Uterus (tissue), 4 donors: ENCODE measurements around the gene KRT74. TPM values are rescaled to one million over a fixed set of nuclear protein-coding genes. Genes with fewer than 3 reads are reported as not detected.

ENCODE experiments used
- DNase-seq, 2 donors: peaks; one replicate each; pipeline ENCODE4 v3.0.0-alpha.2; 2019 to 2020
- H3K27ac ChIP-seq, 2 donors: fragments of 200-600 bp; sonication (generic); 1 replicate in 1 of 2; 2 replicates in 1 of 2; pipeline ENCODE4 v1.5.1; 2016 to 2018
- H3K27me3 ChIP-seq, 2 donors: fragments of 200-600 bp; sonication (generic); one replicate each; pipeline ENCODE4 v1.5.1; 2018 to 2019; ENCODE audit warnings: control low read depth in 1 of 2
- H3K36me3 ChIP-seq, 2 donors: fragments of 200-600 bp; sonication (generic); one replicate each; pipeline ENCODE4 v1.5.1; 2019; ENCODE audit warnings: control low read depth in 1 of 2
- H3K4me1 ChIP-seq, 2 donors: fragments of 200-600 bp; sonication (generic); one replicate each; pipeline ENCODE4 v1.5.1; 2018 to 2019; ENCODE audit warnings: control low read depth in 1 of 2
- H3K4me3 ChIP-seq, 2 donors: fragments of 200-600 bp; sonication (generic); 1 replicate in 1 of 2; 2 replicates in 1 of 2; pipeline ENCODE4 v1.5.1; 2018 to 2019; ENCODE audit warnings: mild to moderate bottlenecking in 1 of 2
- H3K9me3 ChIP-seq, 2 donors: fragments of 200-600 bp; sonication (generic); one replicate each; pipeline ENCODE4 v1.5.1; 2019; ENCODE audit warnings: control low read depth in 1 of 2
- POLR2A ChIP-seq, 2 donors: fragments of 450-650 bp; IDR thresholded peaks; one replicate each; pipeline ENCODE4 v1.6.1; 2016; ENCODE audit warnings: antibody characterized with exemption in 2 of 2, mild to moderate bottlenecking in 1 of 2, moderate library complexity in 1 of 2
- intact Hi-C: fragments of 100-400 bp; cut with DNase I; formaldehyde crosslinking; loops from one replicate; pipeline ENCODE4 v1.15.1; 2023; ENCODE audit warnings: low total_unique reads
- total RNA-seq, 4 donors: library from RNA; depleted of rRNA in 3 of 4; stranded (reverse); fragments of >200 nt in 3 of 4; gene quantifications; one replicate each; pipeline versions ENCODE4 v1.1.0 to v1.2.4, GENCODE V29; 2014 to 2023
- TF ChIP-seq, protein P1 (sequence below), 4 experiments: fragments of 200-600 bp in 2 of 4; fragments of 450-650 bp in 2 of 4; sonication (generic) in 2 of 4; IDR thresholded peaks; one replicate each; pipeline ENCODE4 v1.5.1; 2016 to 2019; ENCODE audit warnings: antibody characterized with exemption in 4 of 4, mild to moderate bottlenecking in 2 of 4, moderate library complexity in 1 of 4
- donor health status: DM: yes; HTN: yes; CAD: no.

KRT74 gene
- total RNA-seq, 4 donors from 2014 or later: not detected

- no peak overlapping the region for H3K4me3 ChIP-seq
- no peak for DNase-seq
- no peak overlapping the region for H3K27ac ChIP-seq
- no peaks in the 10 kb centered on the region for H3K9me3 ChIP-seq
- no peak for TF ChIP-seq POLR2A (IDR thresholded peaks at IDR 0.05)
- H3K4me1 ChIP-seq: no peaks in the 10 kb centered on the region
- H3K36me3 ChIP-seq: no peaks in the 10 kb centered on the region
- intact Hi-C loops: no loop called here
- H3K27me3 ChIP-seq: no peaks in the 10 kb centered on the region
Measured at GRCh38 chr12:52582486-52582885, 8.8 kb upstream of the KRT74 start.

GRCh38 chr12:52581481-52581880 lies 7.8 kb upstream of the KRT74 start:
- DNase-seq: no peak
- no peak for TF ChIP-seq POLR2A (IDR thresholded peaks at IDR 0.05)
- H3K27ac ChIP-seq: no peak overlapping the region
- no peaks in the 10 kb centered on the region for H3K4me1 ChIP-seq
- no peak overlapping the region for H3K4me3 ChIP-seq
- intact Hi-C loops: no loop called here
- no peaks in the 10 kb centered on the region for H3K9me3 ChIP-seq
- no peaks in the 10 kb centered on the region for H3K27me3 ChIP-seq
- H3K36me3 ChIP-seq: no peaks in the 10 kb centered on the region

DNA sequence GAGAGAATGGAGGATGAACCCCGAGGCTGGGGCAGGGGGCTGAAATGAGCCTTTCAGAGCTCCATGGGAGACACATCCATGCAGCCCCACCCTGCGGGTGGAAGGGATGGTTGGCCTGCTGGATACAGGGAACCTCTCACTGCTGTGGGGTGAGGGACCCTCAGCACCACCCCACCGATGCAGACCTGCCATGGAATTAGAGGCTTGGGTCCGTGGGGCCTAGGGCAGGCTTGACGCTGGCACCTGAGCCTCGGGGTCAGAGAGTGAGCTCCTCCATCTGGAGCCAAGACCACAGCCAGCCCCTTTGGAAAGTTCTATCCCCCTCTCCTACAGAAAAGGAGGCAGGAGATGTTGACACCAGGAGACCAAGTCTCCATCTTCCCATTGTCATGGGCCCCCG lies 7.4 kb upstream of the KRT74 start:
- no peaks in the 10 kb centered on the region for H3K9me3 ChIP-seq
- no peaks in the 10 kb centered on the region for H3K4me1 ChIP-seq
- TF ChIP-seq, protein P1, sequence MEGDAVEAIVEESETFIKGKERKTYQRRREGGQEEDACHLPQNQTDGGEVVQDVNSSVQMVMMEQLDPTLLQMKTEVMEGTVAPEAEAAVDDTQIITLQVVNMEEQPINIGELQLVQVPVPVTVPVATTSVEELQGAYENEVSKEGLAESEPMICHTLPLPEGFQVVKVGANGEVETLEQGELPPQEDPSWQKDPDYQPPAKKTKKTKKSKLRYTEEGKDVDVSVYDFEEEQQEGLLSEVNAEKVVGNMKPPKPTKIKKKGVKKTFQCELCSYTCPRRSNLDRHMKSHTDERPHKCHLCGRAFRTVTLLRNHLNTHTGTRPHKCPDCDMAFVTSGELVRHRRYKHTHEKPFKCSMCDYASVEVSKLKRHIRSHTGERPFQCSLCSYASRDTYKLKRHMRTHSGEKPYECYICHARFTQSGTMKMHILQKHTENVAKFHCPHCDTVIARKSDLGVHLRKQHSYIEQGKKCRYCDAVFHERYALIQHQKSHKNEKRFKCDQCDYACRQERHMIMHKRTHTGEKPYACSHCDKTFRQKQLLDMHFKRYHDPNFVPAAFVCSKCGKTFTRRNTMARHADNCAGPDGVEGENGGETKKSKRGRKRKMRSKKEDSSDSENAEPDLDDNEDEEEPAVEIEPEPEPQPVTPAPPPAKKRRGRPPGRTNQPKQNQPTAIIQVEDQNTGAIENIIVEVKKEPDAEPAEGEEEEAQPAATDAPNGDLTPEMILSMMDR (IDR thresholded peaks at IDR 0.05): no peak
- no peak for TF ChIP-seq POLR2A (IDR thresholded peaks at IDR 0.05)
- no peaks in the 10 kb centered on the region for H3K36me3 ChIP-seq
- H3K27me3 ChIP-seq: no peaks in the 10 kb centered on the region
- no peak overlapping the region for H3K4me3 ChIP-seq
- no peak overlapping the region for H3K27ac ChIP-seq
- intact Hi-C loops: no loop called here
- no peak for DNase-seq

GRCh38 chr12:52580496-52580895 lies 6.9 kb upstream of the KRT74 start:
- H3K4me1 ChIP-seq: no peaks in the 10 kb centered on the region
- no peaks in the 10 kb centered on the region for H3K27me3 ChIP-seq
- H3K4me3 ChIP-seq: no peak overlapping the region
- intact Hi-C loops: no loop called here
- no peaks in the 10 kb centered on the region for H3K9me3 ChIP-seq
- no peak overlapping the region for H3K27ac ChIP-seq
- TF ChIP-seq POLR2A (IDR thresholded peaks at IDR 0.05): no peak
- TF ChIP-seq, protein P1 (IDR thresholded peaks at IDR 0.05): no peak
- no peaks in the 10 kb centered on the region for H3K36me3 ChIP-seq
- DNase-seq: no peak

DNA sequence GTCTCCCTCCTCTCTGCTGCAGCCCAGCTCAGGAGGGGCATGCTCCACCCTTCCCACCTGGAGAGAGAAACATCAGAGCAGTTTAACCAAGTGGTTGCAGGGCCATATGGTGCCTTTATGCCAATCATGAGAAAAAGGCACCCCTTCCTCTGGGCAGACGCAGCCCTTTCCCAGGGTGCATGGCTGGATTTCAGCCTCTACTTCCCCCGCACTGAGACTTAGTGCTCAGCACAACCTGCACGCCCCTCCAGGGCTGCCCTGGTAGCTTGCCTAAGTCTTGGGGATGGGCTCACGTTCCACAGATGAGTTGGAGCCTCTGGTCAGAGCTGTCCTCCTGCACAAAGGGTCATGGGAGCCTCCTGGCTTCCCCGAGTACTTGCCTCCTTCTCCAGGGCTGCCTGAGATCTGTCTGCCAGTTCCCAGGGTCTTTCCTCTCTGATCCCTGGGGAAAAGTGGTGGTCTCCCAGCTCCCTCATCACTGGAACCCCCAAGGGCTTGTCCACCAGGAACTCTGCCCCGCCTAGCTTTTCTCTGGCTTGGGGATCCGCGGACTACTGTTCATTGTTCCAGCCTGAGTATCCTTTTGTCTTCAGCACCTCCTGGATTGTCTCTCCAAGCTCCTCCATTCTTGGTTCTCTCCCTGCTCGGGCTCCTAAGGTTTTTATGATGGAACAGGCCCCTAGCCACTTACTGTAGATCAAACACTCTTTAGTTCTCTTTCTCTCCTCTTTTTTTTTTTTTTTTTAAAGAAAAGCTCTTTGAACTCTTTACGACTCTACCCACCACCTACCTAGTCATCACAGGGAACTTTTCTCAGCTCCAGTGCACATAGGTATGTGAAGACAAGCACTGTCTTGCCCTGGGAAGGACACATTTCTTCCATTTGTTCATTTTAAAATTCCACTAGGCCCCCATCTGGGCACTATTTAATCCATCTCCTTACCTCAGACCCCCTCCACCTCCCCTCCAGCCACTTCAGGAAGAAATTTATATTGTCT lies 6.1 kb upstream of the KRT74 start:
- Histone ChIP-seq H3K4me1 (no peaks in the 10 kb centered on the region), H3K27ac (no peak overlapping the region), H3K27me3 (no peaks in the 10 kb centered on the region), H3K4me3 (no peak overlapping the region), H3K36me3 (no peaks in the 10 kb centered on the region), H3K9me3 (no peaks in the 10 kb centered on the region)
- intact Hi-C loops: no loop called here
- DNase-seq: no peak
- TF ChIP-seq POLR2A (IDR thresholded peaks at IDR 0.05): no peak
- TF ChIP-seq, protein P1 (IDR thresholded peaks at IDR 0.05): no peak

GRCh38 chr12:52578469-52578868 lies 4.8 kb upstream of the KRT74 start:
- Histone ChIP-seq H3K27me3 (no peaks in the 10 kb centered on the region), H3K27ac (no peak overlapping the region), H3K9me3 (no peaks in the 10 kb centered on the region), H3K36me3 (no peaks in the 10 kb centered on the region), H3K4me1 (no peaks in the 10 kb centered on the region), H3K4me3 (no peak overlapping the region)
- DNase-seq: no peak
- intact Hi-C loops: no loop called here
- no peak for TF ChIP-seq POLR2A (IDR thresholded peaks at IDR 0.05)
- TF ChIP-seq, protein P1 (IDR thresholded peaks at IDR 0.05): no peak
